Activated naive CD8-positive, alpha-beta T cell treated with anti-CD3 and anti-CD28 coated beads, Interleukin-2, amount 50 U/mL, for 24 hours (primary cell): Measurements from ENCODE around the gene PER3.

Experiments used
- ATAC-seq: fragments of 150-1000 bp; cut with Tn5 transposase; one replicate; pipeline ENCODE4 v1.10.0; 2021
- DNase-seq: peaks from one replicate; pipeline ENCODE4 v3.0.0; 2021
- H3K27ac Mint-ChIP-seq: one replicate; pipeline ENCODE4 v1.8.0; 2021; ENCODE audit warnings: mild to moderate bottlenecking, mixed read lengths
- H3K27me3 Mint-ChIP-seq: one replicate; pipeline ENCODE4 v1.8.0; 2021; ENCODE audit warnings: mixed read lengths
- H3K36me3 Mint-ChIP-seq: one replicate; pipeline ENCODE4 v1.8.0; 2021; ENCODE audit warnings: low read depth, mixed read lengths
- H3K4me1 Mint-ChIP-seq: one replicate; pipeline ENCODE4 v1.8.0; 2021; ENCODE audit warnings: mixed read lengths
- H3K4me3 Mint-ChIP-seq: one replicate; pipeline ENCODE4 v1.8.0; 2021; ENCODE audit warnings: mild to moderate bottlenecking, moderate library complexity, mixed read lengths
- H3K9me3 Mint-ChIP-seq: one replicate; pipeline ENCODE4 v1.8.0; 2021; ENCODE audit warnings: mixed read lengths

PER3 gene

GRCh38 chr1:7888248-7889081 is 104.4 kb downstream of the PER3 start:
- Mint-ChIP-seq H3K36me3 (peaks cover 12% of the 10 kb centered on the region), H3K4me3 (no peak overlapping the region), H3K4me1 (peaks cover 15% of the 10 kb centered on the region), H3K9me3 (peaks cover 5% of the 10 kb centered on the region), H3K27me3 (peaks cover 4% of the 10 kb centered on the region), H3K27ac (no peak overlapping the region)
- ATAC-seq (no peak), DNase-seq (no peak)

- Mint-ChIP-seq H3K27me3 (peaks cover 1% of the 10 kb centered on the region), H3K27ac (no peak overlapping the region), H3K9me3 (no peaks in the 10 kb centered on the region), H3K36me3 (peaks cover 13% of the 10 kb centered on the region), H3K4me3 (no peak overlapping the region), H3K4me1 (peaks cover 13% of the 10 kb centered on the region)
- ATAC-seq: no peak
- no peak for DNase-seq
Observed at GRCh38 chr1:7890853-7891252, 106.8 kb downstream of the PER3 start.

GRCh38 chr1:7891804-7892203 is 107.7 kb downstream of the PER3 start:
- Mint-ChIP-seq H3K27ac (no peak overlapping the region), H3K4me3 (no peak overlapping the region), H3K36me3 (peaks cover 13% of the 10 kb centered on the region), H3K4me1 (peaks cover 13% of the 10 kb centered on the region), H3K9me3 (no peaks in the 10 kb centered on the region), H3K27me3 (peaks cover 1% of the 10 kb centered on the region)
- DNase-seq (no peak), ATAC-seq (no peak)

GRCh38 chr1:7893529-7894180 is 109.6 kb downstream of the PER3 start:
- peaks cover 19% of the 10 kb centered on the region for H3K4me1 Mint-ChIP-seq
- no peak overlapping the region for H3K27ac Mint-ChIP-seq
- H3K36me3 Mint-ChIP-seq: peaks cover 11% of the 10 kb centered on the region
- H3K4me3 Mint-ChIP-seq: no peak overlapping the region
- ATAC-seq (no peak), DNase-seq (no peak)
- no peaks in the 10 kb centered on the region for H3K9me3 Mint-ChIP-seq
- H3K27me3 Mint-ChIP-seq: peaks cover 1% of the 10 kb centered on the region
